Measurements from ENCODE around the gene CLSTN2.

The CLSTN2 gene

DNA sequence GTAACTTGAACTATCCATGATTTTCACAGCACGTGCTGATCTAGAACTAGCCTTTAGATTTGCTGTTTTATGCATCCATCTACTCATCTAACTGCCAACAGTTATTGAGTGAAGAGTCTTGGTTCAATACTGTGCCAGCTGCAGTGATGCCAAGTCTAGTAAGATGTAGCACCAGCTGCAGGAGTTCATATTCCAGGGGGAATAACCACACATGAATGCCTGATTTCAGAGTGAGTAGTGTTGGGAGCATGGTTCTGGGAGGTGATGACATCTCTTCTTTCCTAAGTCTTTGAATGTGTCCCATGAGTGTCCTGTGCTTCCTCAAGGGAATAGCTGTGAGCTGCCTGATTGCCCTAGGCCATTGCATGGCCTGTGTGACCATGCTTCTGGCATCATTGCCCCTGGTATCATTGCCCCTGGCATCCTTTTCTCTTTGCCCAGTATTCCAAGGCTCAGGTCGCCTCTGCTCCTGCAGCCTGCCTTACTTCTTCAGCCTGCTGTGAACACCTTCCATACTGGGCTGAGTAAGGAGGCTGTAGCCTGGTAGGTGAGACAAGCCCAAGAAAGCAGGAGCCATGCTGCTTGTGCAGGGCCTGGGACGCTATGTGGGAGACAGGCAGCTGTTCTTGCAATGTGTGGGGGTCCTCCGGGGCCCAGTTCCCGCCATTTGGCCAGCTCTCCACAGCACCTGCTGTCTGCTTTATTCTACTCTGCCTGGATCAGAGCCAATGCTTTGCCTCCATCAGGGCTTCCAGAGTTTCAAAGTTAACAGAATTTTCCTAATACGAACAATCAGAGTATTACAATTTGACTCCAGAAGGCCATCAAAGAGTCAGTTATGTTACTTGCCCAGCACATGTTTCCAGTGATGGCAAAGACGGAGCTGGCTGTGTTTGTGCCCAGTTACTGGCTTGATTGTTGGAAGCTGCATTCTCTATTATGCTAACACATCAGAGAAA, 73.2 kb downstream of the CLSTN2 start:
- DNase-seq (ENCODE audit: low spot score) = no peak

DNA sequence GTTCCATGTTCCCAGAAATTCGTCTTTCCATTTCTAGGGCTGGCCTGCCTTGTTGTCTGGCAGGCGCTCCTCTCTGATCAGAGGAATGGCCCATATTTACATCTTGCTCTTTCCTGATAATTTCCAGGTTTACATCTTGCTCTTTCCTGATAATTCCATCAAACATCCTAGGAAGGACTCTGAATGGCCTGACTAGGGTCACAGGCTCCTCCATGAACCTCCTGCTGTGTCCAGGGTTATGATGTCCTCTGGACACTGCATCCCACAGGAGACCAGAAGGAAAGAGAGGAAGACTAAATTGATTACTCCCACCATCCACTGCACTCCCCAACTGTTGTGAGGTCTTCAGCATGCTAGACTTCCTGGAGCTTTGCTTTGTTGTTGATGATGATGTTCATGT, 75.4 kb downstream of the CLSTN2 start:
- no peak for DNase-seq (ENCODE audit: low spot score)

DNA sequence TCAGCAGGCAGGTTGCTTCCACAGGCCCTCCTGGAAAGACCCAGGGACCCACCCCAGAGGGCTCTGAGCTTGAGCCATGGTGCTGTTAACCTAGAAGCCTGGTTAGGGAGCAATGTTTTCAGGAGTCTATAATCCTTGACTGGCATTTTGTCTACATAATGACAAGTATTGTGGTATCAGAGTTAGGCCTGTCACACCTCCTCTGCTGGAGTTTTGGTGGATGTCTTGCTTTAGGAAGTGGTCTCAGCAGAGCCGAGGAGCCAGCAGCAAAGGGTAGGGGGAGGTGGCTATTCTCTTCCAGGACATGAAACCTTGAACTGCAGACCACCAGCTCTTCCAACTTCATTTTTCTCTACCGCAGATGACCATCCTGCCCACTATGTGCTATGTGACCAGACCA, 76.1 kb downstream of the CLSTN2 start:
- DNase-seq (ENCODE audit: low spot score) = no peak

DNA sequence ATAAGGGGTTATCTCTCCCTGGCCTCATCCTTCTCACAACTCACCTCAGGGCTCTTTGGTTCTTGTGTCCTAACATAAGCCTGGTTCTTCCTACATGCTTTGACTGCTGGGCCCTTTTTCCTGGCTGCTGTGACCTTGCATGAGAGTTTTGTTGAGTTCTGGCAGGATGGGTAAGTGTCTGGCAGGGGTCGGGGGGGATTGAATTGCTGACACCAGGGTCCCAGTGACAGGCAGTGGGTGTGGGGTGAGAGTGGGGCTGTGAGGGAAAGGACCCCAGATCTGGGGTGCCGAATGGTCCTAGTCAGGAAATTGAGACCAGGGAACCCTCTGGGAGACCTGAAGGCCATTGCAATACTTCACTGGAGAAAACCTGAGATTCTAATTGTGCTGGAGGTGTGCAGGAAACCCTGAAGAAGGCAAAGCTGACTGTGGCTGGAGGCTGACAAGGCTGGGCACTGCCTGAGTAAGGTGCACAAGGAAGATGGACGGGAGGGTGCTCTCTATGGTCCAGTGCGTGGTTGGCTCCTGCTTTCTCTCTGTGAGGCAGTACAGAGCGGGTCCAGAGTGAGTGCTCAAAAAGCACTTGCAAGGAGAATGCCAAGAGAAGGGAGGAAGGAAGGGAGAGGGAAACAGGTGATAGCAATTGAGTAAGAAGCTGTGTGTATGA, 76.8 kb downstream of the CLSTN2 start:
- DNase-seq (ENCODE audit: low spot score) = no peak

DNA sequence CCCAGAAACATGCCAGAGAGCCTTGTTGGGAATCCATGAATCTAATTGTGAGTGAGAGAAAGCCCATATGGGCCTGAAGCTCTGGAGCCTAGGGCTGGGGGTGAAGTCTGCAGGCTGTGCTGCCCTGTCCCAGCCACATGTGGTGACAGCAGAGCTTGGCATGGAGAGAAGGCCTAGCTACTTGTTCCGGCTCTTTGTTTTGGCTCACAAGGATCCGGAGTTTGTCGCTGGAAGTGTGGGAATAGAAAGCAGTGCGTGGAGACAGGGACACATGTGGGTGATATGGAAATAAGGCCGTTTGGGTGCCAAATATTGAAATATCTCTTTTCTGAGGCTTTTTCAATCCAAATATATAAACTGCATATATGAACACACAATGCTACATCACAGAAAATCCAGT, 78.2 kb downstream of the CLSTN2 start:
- no peak for DNase-seq (ENCODE audit: low spot score)

DNA sequence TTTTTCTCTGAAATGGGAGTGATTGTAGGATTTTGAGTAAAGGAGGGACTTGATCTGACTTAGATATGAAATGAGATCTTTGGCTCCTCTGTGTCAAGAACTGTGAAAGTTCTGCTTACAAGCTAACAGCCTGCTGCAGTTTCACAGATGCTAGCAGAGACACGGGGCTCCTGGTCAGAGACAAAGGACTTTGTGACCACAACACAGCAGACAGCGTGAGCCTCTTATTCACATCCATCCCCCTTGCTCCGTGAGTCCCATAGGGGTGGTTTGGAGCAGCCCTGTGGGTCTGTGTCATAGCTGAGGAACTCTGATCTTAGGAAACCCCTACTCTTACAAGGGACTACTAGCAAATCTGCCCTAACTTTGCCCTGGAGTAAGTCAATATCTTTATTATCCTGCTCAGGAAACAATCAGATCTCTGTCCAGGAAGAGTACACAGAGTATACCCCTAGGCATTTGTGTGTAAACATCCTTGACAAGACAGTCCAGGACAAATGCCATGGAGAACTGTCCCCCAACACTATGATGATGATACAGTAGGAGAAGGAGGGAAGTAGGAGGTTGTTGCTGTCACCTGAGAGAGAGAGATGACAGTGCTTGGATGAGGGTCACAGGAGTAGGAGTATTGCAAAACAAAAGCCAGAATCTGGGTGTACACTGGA, 80.0 kb downstream of the CLSTN2 start:
- DNase-seq (ENCODE audit: low spot score) = no peak

DNA sequence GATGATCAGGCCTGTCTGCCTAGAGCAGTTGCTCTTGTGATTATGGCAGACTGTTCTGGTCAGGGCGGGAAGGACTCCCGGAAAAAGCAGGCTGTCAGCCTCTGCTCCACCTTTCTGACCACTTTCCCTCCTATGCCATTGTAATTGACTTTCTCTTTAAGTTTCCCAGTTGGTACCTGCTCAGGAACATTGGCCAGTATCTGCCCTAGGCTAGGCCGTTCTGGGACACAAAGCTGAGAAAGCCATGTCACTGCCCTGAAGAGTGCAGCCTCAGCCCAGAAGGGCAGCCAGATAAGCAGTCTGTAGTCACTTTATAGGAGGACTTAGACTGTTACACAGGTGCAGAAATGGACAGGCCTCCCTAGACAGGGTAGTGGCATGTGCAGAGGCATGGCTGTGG, 80.8 kb downstream of the CLSTN2 start:
- no peak for DNase-seq (ENCODE audit: low spot score)

DNA sequence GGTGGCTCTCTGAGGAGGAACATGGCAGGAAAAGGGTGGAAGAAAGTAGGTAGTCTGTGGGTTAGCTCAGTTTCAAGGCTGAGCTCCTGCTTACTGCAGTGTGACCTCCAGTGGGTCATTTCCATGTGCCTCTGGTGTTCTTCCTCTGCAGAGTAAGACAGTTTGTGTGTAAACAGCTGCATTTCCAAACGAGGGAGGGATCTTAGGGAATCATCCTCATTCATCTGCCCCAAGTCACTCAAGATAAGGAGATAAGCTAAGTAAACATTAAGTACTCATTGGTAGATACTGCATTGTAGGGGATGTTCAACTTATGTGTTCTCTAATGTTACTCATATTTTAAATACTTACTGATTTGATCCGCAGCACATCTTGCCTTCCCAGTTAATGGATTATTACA, 83.6 kb downstream of the CLSTN2 start:
- DNase-seq (ENCODE audit: low spot score) = no peak

DNA sequence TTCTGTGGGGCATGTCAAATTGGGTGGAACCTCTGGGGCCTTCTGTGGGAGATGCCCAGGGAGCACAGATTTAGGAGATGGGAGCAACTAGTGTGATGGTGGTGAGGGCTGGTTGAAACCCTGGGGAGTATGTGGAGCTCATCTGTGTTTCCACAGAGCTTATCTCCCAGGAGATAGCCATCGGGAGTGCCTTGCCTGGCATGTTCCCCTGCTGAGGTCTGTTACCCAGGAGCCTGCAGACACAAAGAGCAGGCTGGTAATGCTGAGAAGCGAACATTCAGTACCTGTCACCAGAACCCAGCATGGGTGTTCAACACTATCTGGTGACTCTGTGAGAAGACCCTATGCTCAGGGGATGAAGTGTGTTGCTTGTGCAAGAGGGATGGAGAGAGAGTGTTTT, 85.0 kb downstream of the CLSTN2 start:
- no peak for DNase-seq (ENCODE audit: low spot score)

DNA sequence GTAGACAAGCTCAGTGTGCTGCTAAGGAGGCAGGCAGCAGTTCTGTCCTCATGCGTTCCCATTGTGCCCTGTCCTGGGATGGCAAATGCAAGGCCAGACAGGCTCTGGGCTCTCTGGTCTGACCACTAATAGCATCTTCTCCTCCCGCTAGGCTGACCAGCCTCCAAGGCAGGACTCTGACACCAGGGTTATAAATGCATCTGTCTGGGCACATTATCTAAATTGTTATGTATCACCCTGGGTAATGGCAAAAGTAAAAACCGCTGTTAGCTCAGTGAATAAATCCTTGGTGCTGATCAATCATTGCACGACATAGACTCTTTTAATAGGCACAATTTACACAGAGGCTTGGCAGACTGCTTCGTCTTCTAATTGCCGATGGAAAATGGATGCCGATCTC, 85.6 kb downstream of the CLSTN2 start:
- DNase-seq (ENCODE audit: low spot score) = no peak

DNA sequence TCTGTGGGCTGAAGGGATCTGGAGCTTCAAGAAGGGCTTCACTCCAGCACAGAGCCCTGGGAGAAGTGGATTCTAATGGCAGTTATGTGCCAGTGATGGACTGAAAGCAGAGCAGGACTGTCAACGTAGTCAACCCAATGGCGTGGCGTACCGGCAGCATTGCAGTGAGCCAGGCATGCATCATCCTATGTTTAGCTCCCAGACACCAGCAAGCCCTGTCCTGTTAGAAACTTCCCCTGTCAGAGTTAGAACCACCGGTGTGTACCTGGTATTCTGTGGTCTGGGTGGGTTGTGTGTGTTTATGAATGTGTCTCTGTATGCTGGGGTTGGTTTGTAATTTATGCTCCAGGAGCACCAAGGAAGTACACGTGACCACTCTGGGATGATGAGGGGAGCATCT, 86.3 kb downstream of the CLSTN2 start:
- DNase-seq (ENCODE audit: low spot score) = no peak

DNA sequence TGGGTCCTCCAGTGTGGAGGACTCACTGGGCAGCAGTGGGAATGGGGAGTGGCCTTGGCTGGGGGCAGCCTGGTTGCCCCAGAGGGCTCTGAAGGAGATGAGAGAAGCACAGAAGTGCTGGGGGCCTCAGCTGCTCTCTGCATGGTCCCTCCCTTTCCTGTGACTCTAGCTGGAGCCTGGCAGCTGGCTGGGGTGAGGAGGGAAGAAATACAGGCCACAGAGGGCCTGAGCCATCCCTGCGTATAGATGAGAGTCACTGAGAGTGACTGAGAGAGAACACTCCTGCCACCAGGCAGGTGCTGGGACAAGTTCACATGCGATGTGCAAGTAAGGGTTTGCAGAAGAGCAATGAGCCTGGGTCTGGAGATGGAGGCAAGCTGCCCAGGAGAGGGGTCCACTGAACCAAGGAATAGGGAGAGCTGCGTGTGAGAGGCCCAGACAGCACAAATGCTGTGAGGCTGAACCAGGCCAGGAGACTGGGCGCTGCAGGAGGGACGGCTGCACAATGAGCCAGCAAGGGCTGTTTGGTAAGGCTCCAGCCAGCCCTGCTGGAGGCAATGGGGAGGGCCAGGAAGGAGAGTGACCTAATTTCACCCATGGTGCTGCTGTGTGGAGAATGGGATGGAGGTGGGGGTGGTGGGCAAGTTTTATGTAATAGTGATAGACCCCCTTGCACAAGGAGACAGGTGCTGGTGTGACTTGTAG, 87.2 kb downstream of the CLSTN2 start:
- DNase-seq (ENCODE audit: low spot score) = no peak

DNA sequence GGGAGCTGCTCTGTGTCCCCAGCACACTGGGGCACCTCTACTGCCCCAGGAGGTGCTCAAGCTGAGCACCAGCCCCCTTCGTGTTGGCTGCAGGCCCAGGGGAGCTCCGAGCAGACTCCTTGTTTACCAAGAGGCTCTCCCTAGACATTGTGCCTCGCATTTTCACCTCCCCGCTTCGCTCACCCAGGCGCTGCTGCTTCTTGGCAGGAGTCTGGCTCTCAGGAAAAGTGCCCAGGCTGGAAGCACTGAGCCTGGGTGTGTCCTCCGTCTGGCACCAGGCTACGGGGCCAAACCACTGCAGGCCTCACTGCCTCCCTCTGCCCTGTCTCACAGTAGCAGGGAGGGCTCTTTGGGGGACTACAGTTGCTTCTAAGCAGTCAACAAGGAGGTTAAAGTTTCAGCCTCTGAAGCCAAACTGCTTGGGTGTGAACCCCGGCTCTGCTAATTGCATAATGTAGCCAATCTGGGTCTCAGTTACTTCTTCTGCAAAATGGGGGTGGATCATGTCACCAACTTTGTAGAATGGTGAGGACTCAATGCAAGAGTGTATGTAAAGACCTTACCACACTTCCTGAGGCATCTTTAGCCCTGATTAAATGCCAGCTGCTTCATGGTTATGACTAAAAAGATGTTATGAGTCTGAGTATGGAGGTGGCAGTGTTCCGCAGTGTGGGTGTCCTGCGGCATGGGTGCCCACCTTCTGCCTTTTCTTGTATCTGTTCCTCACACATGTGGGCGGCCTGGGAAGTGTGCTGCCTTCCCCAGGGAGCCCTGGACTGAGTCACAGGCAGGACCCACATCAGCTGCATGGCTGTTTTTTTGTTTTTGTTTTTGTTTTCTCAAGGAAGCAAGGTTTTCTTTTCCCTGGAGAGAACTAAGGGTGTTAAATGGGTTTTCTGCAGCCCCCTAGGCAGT, 88.9 kb downstream of the CLSTN2 start:
- no peak for DNase-seq (ENCODE audit: low spot score)

DNA sequence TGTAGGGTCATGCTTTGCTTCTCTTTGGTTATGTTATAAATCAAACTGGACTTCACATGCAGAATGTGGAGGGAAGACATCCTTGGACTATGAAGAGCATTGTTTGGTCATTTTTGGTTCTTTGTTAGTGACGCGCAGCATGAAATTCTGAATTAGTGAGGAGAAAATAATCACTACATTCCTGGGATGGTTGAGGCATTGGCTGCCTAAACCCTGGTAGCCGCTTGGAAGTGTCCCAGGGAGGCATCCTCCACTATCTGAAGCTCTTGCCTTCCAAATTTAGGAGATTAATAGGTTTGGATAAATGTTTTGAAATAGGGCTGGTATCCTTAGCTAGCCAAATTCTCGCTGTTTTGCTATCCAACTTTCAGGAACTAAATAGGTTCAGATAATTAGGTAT, 96.2 kb downstream of the CLSTN2 start:
- DNase-seq (ENCODE audit: low spot score) = no peak

DNA sequence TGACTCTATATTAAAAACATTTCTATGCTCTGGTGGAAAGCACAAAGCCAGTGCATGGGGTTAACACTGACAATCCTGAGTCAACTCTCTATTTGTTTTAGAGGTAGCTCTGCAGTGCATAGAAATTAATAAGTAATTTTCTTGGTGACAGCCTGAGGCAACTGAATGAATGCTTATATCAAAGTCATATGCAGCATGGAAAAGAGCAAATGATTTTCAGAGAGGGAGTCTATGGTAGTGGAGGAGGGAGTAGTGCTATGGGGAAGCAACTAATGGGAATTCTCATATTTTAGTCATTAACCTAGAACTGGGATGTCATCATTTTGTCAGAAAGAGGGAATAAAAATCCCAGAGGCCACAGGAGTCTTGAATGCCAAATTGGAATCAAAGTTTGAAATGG, 99.1 kb downstream of the CLSTN2 start:
- no peak for DNase-seq (ENCODE audit: low spot score)

DNA sequence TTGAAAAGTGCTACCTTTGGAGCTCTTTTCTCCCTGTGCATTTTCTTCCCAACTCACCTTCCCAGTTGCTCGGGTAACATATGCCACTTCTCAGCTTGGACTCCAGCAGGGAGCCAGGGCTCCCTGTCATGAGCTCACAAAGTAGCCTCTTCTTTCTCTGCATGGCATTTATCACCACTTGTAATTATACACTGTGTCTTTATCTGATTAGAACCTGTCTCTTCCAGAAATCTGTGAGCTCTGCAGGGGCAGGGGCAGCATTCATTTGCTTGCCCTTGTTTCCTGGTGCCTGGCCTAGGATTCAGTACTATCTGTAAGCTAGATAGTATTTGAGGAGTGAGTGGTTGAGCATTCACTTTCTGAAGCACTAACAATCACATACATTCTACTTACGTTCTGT, 100.9 kb downstream of the CLSTN2 start:
- no peak for DNase-seq (ENCODE audit: low spot score)

DNA sequence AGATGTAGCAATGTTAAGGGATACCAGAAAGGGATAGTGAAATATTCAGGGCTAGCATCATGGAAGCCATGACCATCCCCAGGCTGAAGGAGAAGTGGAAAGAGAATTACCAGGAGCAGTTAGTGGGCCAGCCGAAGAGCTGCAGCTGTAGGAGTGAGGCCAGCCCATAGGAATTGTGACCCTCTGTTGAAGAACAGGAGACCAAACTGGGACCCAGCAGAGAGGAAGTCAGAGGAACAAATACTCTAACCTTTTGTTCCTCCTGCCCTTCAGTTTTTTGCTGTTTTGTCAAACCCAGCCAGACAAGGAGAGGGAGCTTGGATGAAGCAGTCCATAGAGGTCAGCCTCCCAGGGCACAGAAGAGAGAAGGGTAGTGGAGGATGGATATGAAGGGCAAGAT, 115.4 kb downstream of the CLSTN2 start:
- no peak for DNase-seq (ENCODE audit: low spot score)

DNA sequence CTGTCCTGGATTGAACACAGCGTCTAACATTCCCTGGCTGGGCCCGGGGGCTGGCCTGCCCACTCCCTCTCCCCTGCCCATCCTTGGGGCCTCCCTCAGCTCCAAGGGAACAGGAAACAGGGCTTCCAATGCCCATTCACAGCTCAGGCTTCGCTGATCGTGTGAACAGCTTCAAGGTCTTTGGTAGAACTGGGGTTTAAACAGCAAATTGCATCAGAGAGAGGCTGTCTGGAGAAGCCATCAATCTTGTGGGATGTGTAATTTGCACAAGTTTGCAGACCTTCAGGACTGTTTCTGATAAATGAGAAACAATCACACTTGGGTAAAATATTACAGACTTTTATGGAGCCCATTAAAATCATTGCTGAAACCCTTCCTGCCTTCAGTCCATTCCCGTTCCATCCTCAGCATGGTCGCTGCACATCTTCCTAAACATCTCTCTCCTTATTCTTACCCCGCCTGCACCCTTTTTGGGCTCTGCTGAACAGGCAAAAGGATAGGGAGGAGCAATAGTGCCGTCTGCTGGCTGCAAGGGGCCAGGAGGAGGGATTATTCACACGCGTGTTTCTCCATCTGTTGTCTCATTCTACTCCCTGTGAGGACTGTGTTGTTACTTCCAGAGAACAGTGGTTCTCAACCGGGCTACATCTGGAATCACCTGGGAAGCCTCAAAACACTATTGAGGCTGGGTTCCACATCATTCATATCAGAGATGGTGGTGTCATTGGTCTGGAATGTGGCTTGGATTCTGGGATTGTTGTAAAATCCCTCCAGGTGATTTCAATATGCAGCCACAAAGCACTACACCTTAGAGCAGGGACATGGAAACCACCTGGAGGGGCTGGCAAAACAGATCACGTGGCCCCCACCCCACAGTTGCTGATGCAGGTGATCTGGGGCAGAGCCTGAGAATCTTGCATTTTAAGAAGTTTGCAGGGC, 116.3 kb downstream of the CLSTN2 start:
- no peak for DNase-seq (ENCODE audit: low spot score)

DNA sequence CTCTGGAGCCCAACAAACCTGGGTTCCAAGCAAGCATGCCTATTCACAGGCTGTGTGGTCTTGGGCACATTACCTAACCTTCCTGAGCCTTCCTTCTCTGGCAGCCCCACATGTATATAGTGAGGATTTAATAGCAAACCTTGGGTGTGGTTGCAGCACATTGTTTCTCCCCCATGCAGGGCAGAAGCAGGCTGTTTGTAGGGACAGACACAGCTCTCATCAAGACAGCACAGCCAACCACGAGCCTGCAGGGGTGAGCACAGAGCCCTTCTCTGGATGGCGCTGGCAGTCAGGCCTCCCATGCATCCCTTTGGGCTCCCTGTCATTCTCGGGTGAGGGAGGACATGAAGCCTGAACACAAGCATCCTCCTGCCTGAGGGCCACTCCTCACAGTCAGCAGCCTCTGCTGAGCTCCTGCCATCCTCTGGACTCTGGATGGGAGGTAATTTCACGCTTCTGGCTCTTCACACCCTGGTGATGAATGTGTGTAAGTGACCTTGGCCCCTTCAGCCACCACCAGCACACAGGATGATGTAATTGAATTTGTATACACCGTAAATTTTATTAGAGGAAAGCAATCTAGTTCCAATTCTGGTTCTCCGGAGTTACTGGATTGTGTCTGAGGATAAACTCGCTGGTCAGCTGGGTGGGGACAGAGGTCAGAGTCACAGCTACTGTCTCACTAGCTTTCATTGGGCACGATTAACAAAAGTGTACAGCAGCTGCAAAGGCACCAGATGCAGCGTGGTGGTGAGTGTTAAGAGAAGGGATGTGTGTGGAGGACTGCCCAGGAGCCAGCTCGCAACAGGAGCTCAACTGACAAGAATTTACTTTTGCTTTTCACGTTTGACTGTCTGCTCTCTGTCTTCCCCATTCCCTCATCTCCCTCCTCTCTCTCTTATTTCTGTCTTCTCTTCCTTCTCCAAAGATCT, 118.1 kb downstream of the CLSTN2 start:
- no peak for DNase-seq (ENCODE audit: low spot score)

All from D341Med (cell line).